ENCODE measurements around the gene TSPEAR. TPM values are rescaled to one million over a fixed set of nuclear protein-coding genes. Genes with fewer than 3 reads are reported as not detected.
"Not testable (repeated sequence)": the region's sequence is repeated elsewhere in the genome, so short reads cannot be mapped to it uniquely, and the experiment has no call there.

Gene TSPEAR
- total RNA-seq, 1 donor from 2014 or later = not detected

DNA sequence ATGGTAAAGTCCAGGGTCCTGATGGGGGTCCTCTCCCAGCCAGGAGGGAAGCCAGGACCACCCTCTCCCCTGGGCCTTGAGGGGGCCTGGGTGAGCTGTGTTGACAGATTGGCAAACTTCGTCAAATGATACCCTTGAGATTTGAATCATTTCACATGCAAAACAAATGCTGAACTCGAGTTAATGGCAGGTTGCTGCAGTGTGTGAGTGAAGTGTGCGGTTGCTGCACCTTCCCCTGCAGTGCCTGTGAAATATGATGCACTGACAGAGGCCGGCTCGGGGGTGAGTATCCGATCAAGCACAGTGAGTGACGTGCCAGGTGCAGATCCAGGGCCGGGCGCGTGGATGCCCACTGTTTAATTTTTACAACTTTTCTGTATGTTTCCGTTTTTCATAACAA lies 23.7 kb downstream of the TSPEAR start:
- no peak for DNase-seq (ENCODE audit: low spot score)

DNA sequence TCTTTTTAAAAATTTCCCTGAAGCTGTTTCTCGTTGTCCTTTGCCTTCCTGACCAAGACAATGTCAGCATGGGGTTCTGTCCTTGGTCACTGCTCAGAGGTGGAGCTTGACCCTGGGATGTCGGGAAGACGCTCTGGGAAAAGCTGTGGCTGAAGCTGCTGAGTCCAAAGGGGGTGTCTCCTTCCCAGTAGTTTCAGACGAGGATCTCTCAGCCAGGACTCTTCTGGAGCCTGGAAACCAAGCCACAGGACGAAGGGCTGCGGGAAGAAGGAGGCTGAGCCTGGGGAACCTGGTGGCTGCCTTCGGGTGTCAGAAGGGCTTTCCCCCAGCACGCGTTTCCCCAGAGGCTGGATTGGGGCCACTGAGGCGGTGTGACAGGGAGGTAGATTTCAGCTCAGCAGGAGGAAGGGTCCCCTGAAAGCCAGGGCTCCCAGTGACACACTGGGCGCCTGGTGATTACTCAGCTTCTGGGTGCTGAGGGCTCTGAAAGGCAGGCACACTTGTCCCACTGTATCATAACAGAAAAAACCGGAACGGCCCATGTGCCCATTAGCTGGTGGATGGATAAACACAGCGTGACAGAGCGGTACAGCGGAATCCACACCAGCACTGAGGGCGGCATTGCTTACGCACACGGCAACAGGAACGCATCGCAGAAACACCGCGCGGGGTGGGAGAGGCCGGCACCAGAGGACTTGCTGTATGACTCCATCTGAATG lies 24.4 kb downstream of the TSPEAR start:
- DNase-seq (ENCODE audit: low spot score) (no peak), ATAC-seq (no peak)

More for the DNA sequence above, 23.7 kb downstream of the TSPEAR start:
- no peak for ATAC-seq

GRCh38 chr21:44686000-44686781 lies 25.2 kb downstream of the TSPEAR start:
- ATAC-seq (no peak), DNase-seq (ENCODE audit: low spot score) (no peak)

DNA sequence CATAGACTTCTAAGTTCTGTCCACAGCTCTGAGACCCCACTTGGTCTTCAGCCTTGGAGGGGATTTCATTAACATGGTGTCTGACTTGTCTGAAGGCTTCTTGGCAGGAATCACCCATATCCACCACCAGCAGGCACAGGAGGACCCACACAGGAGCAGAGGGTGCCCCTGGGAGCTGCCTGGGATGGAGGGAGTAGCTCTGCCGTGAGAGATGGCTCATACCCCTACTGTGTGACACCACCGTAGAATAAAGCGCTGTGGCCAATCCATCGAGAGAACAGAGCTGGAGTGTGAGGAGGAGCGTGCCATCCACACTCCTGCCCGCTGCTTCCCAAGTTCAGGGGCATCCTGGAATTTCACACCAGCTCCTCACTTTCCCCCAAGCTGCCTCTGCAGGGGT lies 26.3 kb downstream of the TSPEAR start:
- not testable (repeated sequence) for ATAC-seq; DNase-seq (ENCODE audit: low spot score)

DNA sequence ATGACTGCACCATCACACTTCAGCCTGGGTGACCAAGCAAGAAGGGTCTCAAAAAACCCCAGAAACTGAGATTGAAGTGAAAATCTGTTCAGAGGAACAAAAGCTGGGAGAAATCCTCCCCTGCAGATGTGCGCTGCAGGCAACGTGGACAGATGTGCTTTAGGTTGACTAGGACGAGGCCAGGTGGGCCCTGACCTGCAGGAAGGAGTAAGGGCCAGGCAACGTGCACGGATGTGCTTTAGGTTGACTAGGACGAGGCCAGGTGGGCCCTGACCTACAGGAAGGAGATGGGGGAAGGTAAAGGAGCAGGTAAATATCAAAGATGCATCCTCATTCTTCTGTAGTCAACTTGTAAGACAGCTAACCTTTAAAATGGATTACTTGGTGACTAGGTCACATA lies 26.9 kb downstream of the TSPEAR start:
- DNase-seq (ENCODE audit: low spot score) = no peak

DNA sequence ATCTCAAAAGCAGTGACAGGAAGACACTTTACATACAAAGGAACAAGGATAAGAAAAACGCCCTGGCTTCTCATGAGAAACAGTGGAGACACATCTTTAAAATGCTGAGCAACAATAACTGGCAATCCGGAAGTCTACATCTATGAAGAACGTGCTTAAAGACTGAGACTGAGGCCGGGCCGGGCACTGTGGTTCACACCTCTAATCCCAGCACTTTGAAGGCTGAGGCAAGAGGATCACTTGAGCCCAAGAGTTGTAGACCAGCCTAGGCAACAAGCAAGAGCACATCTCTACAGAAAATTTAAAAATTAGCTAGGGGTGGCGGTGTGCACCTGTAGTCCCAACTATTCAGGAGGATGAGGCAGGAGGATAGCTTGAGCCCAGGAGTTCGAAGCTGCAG lies 27.3 kb downstream of the TSPEAR start:
- ATAC-seq (no peak), DNase-seq (ENCODE audit: low spot score) (no peak)

More for the DNA sequence above, 26.9 kb downstream of the TSPEAR start:
- no peak for ATAC-seq

GRCh38 chr21:44682580-44683151 lies 28.7 kb downstream of the TSPEAR start:
- no peak for ATAC-seq
- DNase-seq (ENCODE audit: low spot score) = no peak

GRCh38 chr21:44681861-44682579 lies 29.4 kb downstream of the TSPEAR start, which contains the start of gene KRTAP12-1:
Gene KRTAP12-1, minus strand, starts transcription at chr21:44682163. Its CDS starts 40 bp downstream, at chr21:44682123.
- ATAC-seq = no peak
- no peak for DNase-seq (ENCODE audit: low spot score)

DNA sequence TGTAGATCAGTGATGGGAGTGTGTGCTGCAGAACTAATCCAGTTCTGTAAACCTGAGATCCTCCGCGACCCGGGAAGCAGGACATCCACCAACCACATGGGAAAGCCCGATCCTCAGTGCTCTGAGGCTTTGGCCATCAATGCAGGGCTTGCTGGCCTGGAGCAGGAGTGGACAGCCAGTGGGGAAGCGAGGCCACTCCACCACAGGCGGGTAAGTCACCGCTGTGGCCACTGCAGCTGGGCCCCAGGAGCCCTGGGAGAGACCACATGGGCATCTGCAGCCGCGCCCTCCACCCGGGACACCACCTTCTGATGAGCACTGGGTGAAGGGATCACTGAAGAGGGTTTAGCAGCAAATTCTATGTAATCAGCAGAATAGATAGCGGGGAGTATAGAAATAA lies 30.2 kb downstream of the TSPEAR start:
- ATAC-seq (no peak), DNase-seq (ENCODE audit: low spot score) (no peak)

GRCh38 chr21:44677881-44678280 lies 33.5 kb downstream of the TSPEAR start:
- ATAC-seq (no peak), DNase-seq (ENCODE audit: low spot score) (no peak)

DNA sequence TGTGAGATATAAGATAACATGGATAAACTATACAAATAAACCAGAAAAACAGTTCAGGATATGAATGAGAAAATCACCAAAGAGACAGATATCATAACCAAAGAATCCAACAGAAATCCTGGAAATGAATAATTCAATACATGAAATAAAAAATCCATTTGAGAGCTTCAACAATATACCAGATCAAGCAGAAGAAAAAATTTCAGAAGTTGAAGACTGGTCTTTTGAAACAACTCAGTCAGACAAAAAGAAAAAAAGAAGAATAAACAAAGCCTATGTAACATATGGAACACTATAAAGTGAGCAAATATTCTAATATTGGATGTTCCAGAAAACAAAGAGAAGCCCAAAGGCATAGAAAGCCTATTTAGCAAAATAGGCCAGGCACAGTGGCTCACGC lies 39.5 kb downstream of the TSPEAR start:
- DNase-seq (ENCODE audit: low spot score) (no peak), ATAC-seq (no peak)

DNA sequence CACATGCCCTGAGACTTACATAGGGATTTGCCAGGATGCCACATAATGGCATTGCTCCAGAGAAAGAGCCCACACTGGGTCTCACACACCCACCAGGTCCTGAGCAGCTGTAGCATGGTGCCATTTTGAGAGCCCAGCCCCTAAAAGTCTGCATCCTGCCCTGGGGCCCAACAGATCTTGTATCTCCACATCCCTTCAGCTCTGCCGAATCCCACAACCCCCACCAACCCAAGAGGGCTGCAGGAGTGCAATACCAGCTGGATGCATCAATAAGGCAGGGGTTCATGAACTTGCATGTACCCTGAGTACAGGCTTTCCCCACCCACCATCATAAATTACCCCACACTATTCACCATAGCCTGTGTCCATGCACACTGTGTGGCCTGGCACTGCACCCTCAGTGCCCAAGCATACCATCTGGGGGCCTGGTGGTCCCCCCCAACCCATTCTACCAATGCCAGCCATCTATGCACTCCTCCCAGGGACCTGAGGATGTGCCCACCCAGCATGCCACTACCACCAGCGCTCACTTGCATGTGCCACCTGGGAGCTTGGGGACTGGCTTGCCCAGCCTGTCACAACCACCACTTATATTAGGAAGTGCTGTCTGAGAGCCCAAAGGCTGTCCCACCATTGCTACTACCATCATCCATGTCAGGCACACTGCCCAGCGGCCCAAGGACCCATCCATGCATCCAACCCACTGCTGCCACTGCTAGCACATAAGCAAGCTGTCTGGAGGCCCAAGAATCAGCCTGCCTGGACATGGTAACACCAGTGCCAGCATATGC lies 40.5 kb downstream of the TSPEAR start:
- no peak for DNase-seq (ENCODE audit: low spot score)
- ATAC-seq = no peak

DNA sequence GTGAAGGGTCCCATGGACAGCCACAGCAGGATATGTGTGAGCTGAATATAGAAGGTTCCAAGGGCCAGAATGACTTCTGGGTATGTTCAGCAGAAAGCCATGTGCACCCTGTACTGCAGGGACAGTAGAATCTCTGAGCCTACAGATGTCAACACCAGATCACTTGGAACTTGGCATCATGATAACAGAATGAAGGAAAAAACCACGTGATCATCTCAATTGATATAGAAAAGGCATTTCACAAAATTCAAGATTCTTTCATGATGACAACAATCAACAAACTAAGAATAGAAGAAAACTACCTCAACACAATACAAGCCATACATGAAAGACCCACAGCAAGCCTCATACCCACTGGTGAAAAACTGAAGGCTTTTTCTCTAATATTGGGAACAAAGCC lies 43.8 kb downstream of the TSPEAR start:
- DNase-seq (ENCODE audit: low spot score) (no peak), ATAC-seq (no peak)

- DNase-seq (ENCODE audit: low spot score) (no peak), ATAC-seq (no peak)
Measured at GRCh38 chr21:44666401-44667320, 44.7 kb downstream of the TSPEAR start, which contains the start of gene KRTAP12-2. Gene KRTAP12-2, minus strand, starts transcription at chr21:44666927. Its CDS starts 41 bp downstream, at chr21:44666886.

DNA sequence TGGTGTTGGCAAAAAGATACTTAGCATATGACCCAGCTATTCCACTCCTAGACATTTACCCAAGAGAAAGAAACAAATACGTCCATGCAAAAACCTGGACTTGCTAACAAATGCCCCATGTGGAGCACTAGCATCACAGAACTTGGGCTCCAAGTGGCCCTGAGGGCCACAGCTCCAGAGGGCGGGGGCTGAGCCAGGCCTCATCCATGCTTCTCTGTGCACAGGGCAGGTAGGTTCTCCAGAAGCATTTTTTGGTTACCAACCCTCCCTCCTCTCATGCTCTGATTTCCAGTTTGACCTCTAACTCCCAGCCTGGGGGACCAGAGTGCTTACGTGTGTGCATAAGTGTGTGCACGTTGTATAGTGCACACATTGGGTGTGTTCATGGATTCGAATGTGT lies 46.7 kb downstream of the TSPEAR start:
- DNase-seq (ENCODE audit: low spot score) (no peak), ATAC-seq (no peak)

- ATAC-seq; DNase-seq (ENCODE audit: low spot score): not testable (repeated sequence)
Measured at GRCh38 chr21:44661567-44661966, 49.8 kb downstream of the TSPEAR start.

DNA sequence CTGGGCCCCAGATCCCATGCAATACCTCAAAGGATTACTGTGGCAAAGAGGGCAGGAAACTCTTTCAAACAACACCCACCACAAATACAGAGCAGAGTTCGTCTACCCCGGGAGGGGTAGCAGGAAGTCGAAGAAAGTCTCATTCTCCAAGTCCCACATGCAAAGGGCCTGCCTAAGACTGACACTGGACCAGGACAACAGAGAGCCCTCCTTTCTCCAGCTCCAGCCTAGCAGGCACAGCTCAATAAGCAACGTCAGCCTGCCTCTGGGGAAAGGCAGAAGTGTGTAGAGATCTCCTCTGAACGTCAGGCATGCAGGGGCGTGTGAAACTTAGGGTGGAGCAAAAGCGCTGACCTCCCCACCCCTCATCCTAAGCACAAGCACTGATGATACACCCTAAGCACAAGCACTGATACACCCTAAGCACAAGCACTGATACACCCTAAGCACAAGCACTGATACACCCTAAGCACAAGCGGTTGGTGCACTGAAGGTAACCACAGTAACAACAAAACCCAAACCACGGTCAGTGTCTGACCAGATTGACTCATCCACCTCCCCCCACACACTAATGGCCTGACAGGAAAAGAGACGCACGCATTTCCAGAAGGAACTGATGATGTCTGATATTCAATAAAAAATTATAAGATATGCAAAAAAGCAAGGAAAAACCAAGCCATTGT lies 52.3 kb downstream of the TSPEAR start:
- DNase-seq (ENCODE audit: low spot score) (no peak), ATAC-seq (no peak)

DNA sequence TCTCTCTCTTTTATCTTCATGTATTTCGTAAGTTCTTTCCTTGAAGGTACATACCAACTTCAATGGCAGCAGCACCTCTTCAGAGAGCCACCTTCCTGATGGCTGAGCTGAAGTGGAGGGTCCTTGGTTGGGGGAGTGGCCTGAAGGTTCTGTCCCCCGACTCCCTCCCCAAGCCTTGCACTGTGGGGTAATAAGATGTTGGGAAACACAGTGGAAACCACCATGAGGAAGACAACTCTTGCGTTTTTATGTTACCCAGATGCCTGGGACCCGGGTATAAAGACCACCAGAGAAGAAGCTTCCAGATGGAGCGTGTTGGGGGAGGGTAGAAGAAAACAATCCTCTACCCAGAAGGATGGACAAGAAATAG lies 52.8 kb downstream of the TSPEAR start:
- ATAC-seq = no peak
- no peak for DNase-seq (ENCODE audit: low spot score)

Data from left lobe of liver (tissue), 2 donors.